ENCODE data around the gene PHAX. TPM values are rescaled to one million over a fixed set of nuclear protein-coding genes. Genes with fewer than 3 reads are reported as not detected.

PHAX gene
- total and polyA plus RNA-seq, 2 experiments from 2014 or later = 86.5 to 124 TPM

DNA sequence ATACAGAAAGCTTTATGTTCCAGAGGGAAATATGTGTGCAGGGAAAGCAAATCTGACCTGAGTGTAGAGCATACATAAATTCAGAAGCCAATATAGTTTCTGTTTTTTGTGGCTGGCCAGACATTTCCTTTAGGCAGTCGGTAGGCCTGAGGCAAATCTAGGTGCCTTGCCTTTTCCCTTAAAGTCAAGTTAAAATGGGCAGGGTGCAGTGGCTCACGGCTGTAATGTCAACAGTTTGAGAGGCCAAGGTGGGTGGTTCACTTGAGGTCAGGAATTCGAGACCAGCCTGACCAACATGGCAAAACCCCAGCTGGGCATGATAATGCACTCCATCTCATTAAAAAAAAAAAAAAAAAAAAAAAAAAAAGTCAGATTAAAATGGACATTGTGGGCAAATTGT is 31.2 kb downstream of the PHAX start:
- Histone ChIP-seq H3K9me2 (ENCODE audit: insufficient read depth) (no peaks in the 10 kb centered on the region), H3K9me3 (ENCODE audit: low read depth) (no peaks in the 10 kb centered on the region), H2AFZ (no peak overlapping the region)

DNA sequence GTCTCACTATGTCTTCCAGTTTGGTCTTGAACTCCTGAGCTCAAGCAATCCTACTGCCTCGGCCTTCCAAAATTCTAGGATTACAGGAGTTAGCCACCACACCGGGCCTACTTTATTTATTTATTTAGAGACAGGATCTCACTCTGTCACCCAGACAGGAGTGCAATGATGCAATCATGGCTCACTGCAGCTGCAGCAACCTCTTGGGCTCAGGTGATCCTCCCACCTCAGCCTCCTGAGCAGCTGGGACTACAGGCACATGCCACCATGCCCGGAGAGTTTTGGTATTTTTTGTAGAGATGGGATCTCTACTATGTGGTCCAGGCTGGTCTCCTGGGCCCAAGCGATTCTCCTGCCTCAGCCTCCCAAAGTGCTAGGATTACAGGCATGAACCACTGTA is 32.8 kb downstream of the PHAX start:
- H3K9ac ChIP-seq = no peak overlapping the region
- H3K27me3 ChIP-seq (replicated peaks; ENCODE audit: insufficient read depth) = no peaks in the 10 kb centered on the region
- H3K27ac ChIP-seq = no peak overlapping the region
- no peaks in the 10 kb centered on the region for H3K9me3 ChIP-seq (ENCODE audit: low read depth)
- H2AFZ ChIP-seq = no peak overlapping the region
- H4K20me1 ChIP-seq (ENCODE audit: insufficient read depth) = no peaks in the 10 kb centered on the region
- H3K4me1 ChIP-seq (ENCODE audit: insufficient read depth) = no peaks in the 10 kb centered on the region
- H3K4me3 ChIP-seq = no peak overlapping the region
- H3K79me2 ChIP-seq (ENCODE audit: insufficient read depth) = no peaks in the 10 kb centered on the region
- in situ Hi-C loops (cut with MboI) = no loop called here
- no peak overlapping the region for H3K4me2 ChIP-seq (ENCODE audit: unreplicated experiment)
- 91 to 99% methylated on average over 4 of the region's 4 CpGs for WGBS, 2 experiments (ENCODE audit: low coverage in 1 of 2, low lambda C conversion rate in 2 of 2, missing lambda C conversion rate in 2 of 2)
- H3F3A ChIP-seq (ENCODE audit: insufficient read depth) = no peaks in the 10 kb centered on the region
- no peak for TF ChIP-seq EZH2phosphoT487 (IDR thresholded peaks at IDR 0.05; ENCODE audit: insufficient read depth, low read depth)
- no peak for TF ChIP-seq EZH2 (IDR thresholded peaks at IDR 0.05; ENCODE audit: insufficient read depth, poor library complexity, severe bottlenecking)
- H3K9me2 ChIP-seq (ENCODE audit: insufficient read depth) = no peaks in the 10 kb centered on the region
- no peaks in the 10 kb centered on the region for H3K36me3 ChIP-seq (ENCODE audit: low read depth)
- DNase-seq = no peak

More for the DNA sequence above, 31.2 kb downstream of the PHAX start:
- no peaks in the 10 kb centered on the region for H3K4me1 ChIP-seq (ENCODE audit: insufficient read depth)
- in situ Hi-C loops (cut with MboI) = no loop called here
- H3K9ac ChIP-seq = no peak overlapping the region
- TF ChIP-seq EZH2phosphoT487 (IDR thresholded peaks at IDR 0.05; ENCODE audit: insufficient read depth, low read depth) (no peak), EZH2 (IDR thresholded peaks at IDR 0.05; ENCODE audit: insufficient read depth, poor library complexity, severe bottlenecking) (no peak)
- H3F3A ChIP-seq (ENCODE audit: insufficient read depth) = no peaks in the 10 kb centered on the region
- no peak overlapping the region for H3K4me3 ChIP-seq
- no peaks in the 10 kb centered on the region for H4K20me1 ChIP-seq (ENCODE audit: insufficient read depth)
- no peak overlapping the region for H3K4me2 ChIP-seq (ENCODE audit: unreplicated experiment)
- no peak overlapping the region for H3K27ac ChIP-seq
- DNase-seq = no peak
- H3K79me2 ChIP-seq (ENCODE audit: insufficient read depth) = no peaks in the 10 kb centered on the region
- H3K36me3 ChIP-seq (ENCODE audit: low read depth) = no peaks in the 10 kb centered on the region
- H3K27me3 ChIP-seq (replicated peaks; ENCODE audit: insufficient read depth) = no peaks in the 10 kb centered on the region
- WGBS, 2 experiments (ENCODE audit: low coverage in 1 of 2, low lambda C conversion rate in 2 of 2, missing lambda C conversion rate in 2 of 2) = 90 to 98% methylated on average over 3 of the region's 3 CpGs

- DNase-seq = no peak
- H3K4me2 ChIP-seq (ENCODE audit: unreplicated experiment) = no peak overlapping the region
- WGBS, 2 experiments (ENCODE audit: low coverage in 1 of 2, low lambda C conversion rate in 2 of 2, missing lambda C conversion rate in 2 of 2) = 94 to 96% methylated on average over 3 of the region's 3 CpGs
Measured at GRCh38 chr5:126635585-126635984, 34.8 kb downstream of the PHAX start.

DNA sequence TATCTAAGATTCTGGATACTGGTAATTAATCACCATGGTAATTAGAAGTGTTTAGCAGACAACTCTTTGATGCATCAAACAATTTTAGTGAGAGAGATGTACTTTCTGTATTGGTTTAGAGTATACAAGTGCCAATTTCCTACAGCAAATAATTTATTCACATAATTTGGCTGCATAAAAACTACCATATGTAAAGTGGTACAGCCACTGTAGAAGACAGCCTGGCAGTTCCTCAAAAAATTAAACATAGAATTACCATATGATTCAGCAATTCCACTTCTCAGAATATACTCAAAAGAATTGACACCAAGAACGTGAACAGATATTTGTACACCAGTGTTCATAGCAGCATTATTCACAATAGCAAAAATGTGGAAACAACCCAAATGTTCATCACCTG is 36.2 kb downstream of the PHAX start:
- Histone ChIP-seq H3K9me2 (ENCODE audit: insufficient read depth) (no peaks in the 10 kb centered on the region), H3F3A (ENCODE audit: insufficient read depth) (no peaks in the 10 kb centered on the region), H3K36me3 (ENCODE audit: low read depth) (no peaks in the 10 kb centered on the region), H3K4me2 (ENCODE audit: unreplicated experiment) (no peak overlapping the region), H3K9me3 (ENCODE audit: low read depth) (no peaks in the 10 kb centered on the region), H3K79me2 (ENCODE audit: insufficient read depth) (no peaks in the 10 kb centered on the region), H3K4me1 (ENCODE audit: insufficient read depth) (no peaks in the 10 kb centered on the region), H4K20me1 (ENCODE audit: insufficient read depth) (no peaks in the 10 kb centered on the region), H3K27ac (no peak overlapping the region), H2AFZ (no peak overlapping the region), H3K4me3 (no peak overlapping the region), H3K9ac (no peak overlapping the region), H3K27me3 (replicated peaks; ENCODE audit: insufficient read depth) (no peaks in the 10 kb centered on the region)
- TF ChIP-seq EZH2phosphoT487 (IDR thresholded peaks at IDR 0.05; ENCODE audit: insufficient read depth, low read depth) (no peak), EZH2 (IDR thresholded peaks at IDR 0.05; ENCODE audit: insufficient read depth, poor library complexity, severe bottlenecking) (no peak)
- in situ Hi-C loops (cut with MboI) = no loop called here
- 94 to 100% methylated on average over 1 of the region's 1 CpG for WGBS, 2 experiments (ENCODE audit: low coverage in 1 of 2, low lambda C conversion rate in 2 of 2, missing lambda C conversion rate in 2 of 2)
- no peak for DNase-seq

More at GRCh38 chr5:126635585-126635984, 34.8 kb downstream of the PHAX start:
- Histone ChIP-seq H3F3A (ENCODE audit: insufficient read depth) (no peaks in the 10 kb centered on the region), H3K27ac (no peak overlapping the region), H2AFZ (no peak overlapping the region), H3K4me3 (no peak overlapping the region), H3K79me2 (ENCODE audit: insufficient read depth) (no peaks in the 10 kb centered on the region), H3K9ac (no peak overlapping the region), H3K4me1 (ENCODE audit: insufficient read depth) (no peaks in the 10 kb centered on the region), H3K9me3 (ENCODE audit: low read depth) (no peaks in the 10 kb centered on the region), H3K36me3 (ENCODE audit: low read depth) (no peaks in the 10 kb centered on the region), H4K20me1 (ENCODE audit: insufficient read depth) (no peaks in the 10 kb centered on the region), H3K9me2 (ENCODE audit: insufficient read depth) (no peaks in the 10 kb centered on the region), H3K27me3 (replicated peaks; ENCODE audit: insufficient read depth) (no peaks in the 10 kb centered on the region)
- no peak for TF ChIP-seq EZH2phosphoT487 (IDR thresholded peaks at IDR 0.05; ENCODE audit: insufficient read depth, low read depth)
- in situ Hi-C loops (cut with MboI) = no loop called here

GRCh38 chr5:126640866-126641265 is 40.1 kb downstream of the PHAX start:
- Histone ChIP-seq H3K9ac (no peak overlapping the region), H3K79me2 (ENCODE audit: insufficient read depth) (no peaks in the 10 kb centered on the region), H2AFZ (no peak overlapping the region), H3K36me3 (ENCODE audit: low read depth) (no peaks in the 10 kb centered on the region), H3F3A (ENCODE audit: insufficient read depth) (no peaks in the 10 kb centered on the region), H3K27me3 (replicated peaks; ENCODE audit: insufficient read depth) (no peaks in the 10 kb centered on the region), H3K4me1 (ENCODE audit: insufficient read depth) (no peaks in the 10 kb centered on the region), H3K9me3 (ENCODE audit: low read depth) (peaks cover 3% of the 10 kb centered on the region), H3K4me3 (no peak overlapping the region), H3K9me2 (ENCODE audit: insufficient read depth) (no peaks in the 10 kb centered on the region), H3K27ac (no peak overlapping the region), H4K20me1 (ENCODE audit: insufficient read depth) (no peaks in the 10 kb centered on the region), H3K4me2 (ENCODE audit: unreplicated experiment) (no peak overlapping the region)
- TF ChIP-seq EZH2 (IDR thresholded peaks at IDR 0.05; ENCODE audit: insufficient read depth, poor library complexity, severe bottlenecking) (no peak), EZH2phosphoT487 (IDR thresholded peaks at IDR 0.05; ENCODE audit: insufficient read depth, low read depth) (no peak)
- no peak for DNase-seq
- in situ Hi-C loops (cut with MboI) = no loop called here
- WGBS, 2 experiments (ENCODE audit: low coverage in 1 of 2, low lambda C conversion rate in 2 of 2, missing lambda C conversion rate in 2 of 2) = 94 to 100% methylated on average over 1 of the region's 1 CpG

Measured in GM23248 (cell line).